HL-60/S4 (cell line): ENCODE measurements around the gene ABTB2.

Source experiments
- in situ Hi-C: fragments of 300-500 bp; cut with MboI; formaldehyde crosslinking; loops from 2 replicates; pipeline ENCODE4 v1.14.3; 2022; ENCODE audit warnings: low sequenced_read_pairs

The ABTB2 gene

GRCh38 chr11:34145847-34146381, 211.9 kb downstream of the ABTB2 start:
- in situ Hi-C loops = no loop called here

- in situ Hi-C loops = no loop called here
Measured at GRCh38 chr11:34145073-34145472, 212.7 kb downstream of the ABTB2 start.

- in situ Hi-C loops = no loop called here
Measured at GRCh38 chr11:34143048-34143447, 214.8 kb downstream of the ABTB2 start.

- in situ Hi-C loops = no loop called here
Measured at GRCh38 chr11:34140149-34140548, 217.7 kb downstream of the ABTB2 start.

GRCh38 chr11:34139346-34139745, 218.5 kb downstream of the ABTB2 start:
- in situ Hi-C loops = no loop called here

GRCh38 chr11:34136420-34136819, 221.4 kb downstream of the ABTB2 start:
- in situ Hi-C loops = no loop called here

GRCh38 chr11:34135439-34135838, 222.4 kb downstream of the ABTB2 start:
- in situ Hi-C loops = no loop called here

GRCh38 chr11:34134765-34135164, 223.0 kb downstream of the ABTB2 start:
- in situ Hi-C loops = no loop called here

GRCh38 chr11:34132261-34132965, 225.4 kb downstream of the ABTB2 start:
- in situ Hi-C loops = no loop called here

GRCh38 chr11:34128824-34129223, 229.0 kb downstream of the ABTB2 start:
- in situ Hi-C loops = no loop called here

GRCh38 chr11:34126959-34127848, 230.6 kb downstream of the ABTB2 start:
- in situ Hi-C loops = no loop called here

- in situ Hi-C loops = no loop called here
Measured at GRCh38 chr11:34124885-34125668, 232.7 kb downstream of the ABTB2 start.

GRCh38 chr11:34120651-34121050, 237.2 kb downstream of the ABTB2 start:
- in situ Hi-C loops = no loop called here

- in situ Hi-C loops = no loop called here
Measured at GRCh38 chr11:34114471-34114870, 243.3 kb downstream of the ABTB2 start.

GRCh38 chr11:34114014-34114413, 243.8 kb downstream of the ABTB2 start:
- in situ Hi-C loops = no loop called here

- in situ Hi-C loops = no loop called here
Measured at GRCh38 chr11:34111722-34112270, 246.0 kb downstream of the ABTB2 start.

GRCh38 chr11:34105957-34106504, 251.8 kb downstream of the ABTB2 start:
- in situ Hi-C loops = no loop called here

GRCh38 chr11:34105079-34105956, 252.5 kb downstream of the ABTB2 start, which contains the start of gene NAT10:
Gene NAT10 (plus strand): TSS chr11:34105629. CDS start chr11:34108226, 2,597 bp downstream.
- in situ Hi-C loops = no loop called here

- in situ Hi-C loops = no loop called here
Measured at GRCh38 chr11:34104680-34105078, 253.1 kb downstream of the ABTB2 start.
